ENCODE data around the gene LSP1. TPM values are rescaled to one million over a fixed set of nuclear protein-coding genes. Genes with fewer than 3 reads are reported as not detected.

LSP1 gene
- total and polyA plus RNA-seq, 4 donors: 5.0 to 7.7 (median 5.7) TPM

GRCh38 chr11:1839204-1839923 is 13.5 kb upstream of the LSP1 start:
- peaks cover 0 to 6% (median 3%) of the 10 kb centered on the region in 4 donors for H3K4me1 ChIP-seq (ENCODE audit: control insufficient read depth in 4 of 4, insufficient read depth in 4 of 4, low read length in 3 of 4)
- H3K36me3 ChIP-seq (ENCODE audit: control insufficient read depth in 4 of 4, insufficient read depth in 3 of 4, low read depth in 1 of 4, low read length in 3 of 4): no peaks in the 10 kb centered on the region
- H3K9me3 ChIP-seq (ENCODE audit: control insufficient read depth in 4 of 4, low read length in 3 of 4): no peaks in the 10 kb centered on the region
- TF ChIP-seq NR2F2 (IDR thresholded peaks at IDR 0.05) (no peak), MAX (IDR thresholded peaks at IDR 0.05) (no peak)
- H3K9ac ChIP-seq (ENCODE audit: low read depth in 1 of 2, low read length in 2 of 2): no peak overlapping the region
- H3K27ac ChIP-seq (ENCODE audit: low read depth in 1 of 2, low read length in 2 of 2): peak overlapping the region in 1 of 2 donors; percentile 28
- 77% methylated on average over 12 of the region's 12 CpGs for WGBS
- no peak for DNase-seq (ENCODE audit: low spot score)
- no peaks in the 10 kb centered on the region for H3K27me3 ChIP-seq (ENCODE audit: control insufficient read depth in 4 of 4, insufficient read depth in 4 of 4, low read length in 3 of 4)
- H3K4me3 ChIP-seq (ENCODE audit: low read depth in 1 of 3, low read length in 3 of 3): no peak overlapping the region

- H3K9ac ChIP-seq (ENCODE audit: low read depth in 1 of 2, low read length in 2 of 2): no peak overlapping the region
- 83% methylated on average over 26 of the region's 26 CpGs for WGBS
- H3K27me3 ChIP-seq (ENCODE audit: control insufficient read depth in 4 of 4, insufficient read depth in 4 of 4, low read length in 3 of 4): no peaks in the 10 kb centered on the region
- H3K4me1 ChIP-seq (ENCODE audit: control insufficient read depth in 4 of 4, insufficient read depth in 4 of 4, low read length in 3 of 4): peaks cover 0 to 6% (median 3%) of the 10 kb centered on the region in 4 donors
- no peak for TF ChIP-seq MAX (IDR thresholded peaks at IDR 0.05)
- TF ChIP-seq GABPA (IDR thresholded peaks at IDR 0.05 in 1 of 2, conservative IDR thresholded peaks at IDR 0.05 in 1 of 2): no peak
- TF ChIP-seq HNF4A (conservative IDR thresholded peaks at IDR 0.05): no peak
- no peak for TF ChIP-seq TAF1 (conservative IDR thresholded peaks at IDR 0.05)
- TF ChIP-seq RAD21 (IDR thresholded peaks at IDR 0.05): no peak
- no peak for TF ChIP-seq ATF3 (IDR thresholded peaks at IDR 0.05)
- no peak for TF ChIP-seq REST (IDR thresholded peaks at IDR 0.05)
- TF ChIP-seq ZBTB33 (IDR thresholded peaks at IDR 0.05): no peak
- no peak for TF ChIP-seq RXRA (IDR thresholded peaks at IDR 0.05)
- no peak for TF ChIP-seq CTCF (IDR thresholded peaks at IDR 0.05; ENCODE audit: low read depth, low read length, missing input control)
- no peak for TF ChIP-seq FOXA1 (IDR thresholded peaks at IDR 0.05)
- TF ChIP-seq SP1 (IDR thresholded peaks at IDR 0.05): no peak
- no peak for TF ChIP-seq EGR1 (IDR thresholded peaks at IDR 0.05; ENCODE audit: low read depth in 2 of 2)
- no peak for TF ChIP-seq JUND (IDR thresholded peaks at IDR 0.05)
- no peak for TF ChIP-seq NR2F2 (IDR thresholded peaks at IDR 0.05)
- no peak for TF ChIP-seq YY1 (IDR thresholded peaks at IDR 0.05)
- no peak for TF ChIP-seq FOXA2 (IDR thresholded peaks at IDR 0.05)
- no peak for TF ChIP-seq HNF4G (IDR thresholded peaks at IDR 0.05)
- no peak overlapping the region for H3K4me3 ChIP-seq (ENCODE audit: low read depth in 1 of 3, low read length in 3 of 3)
- peak overlapping the region; percentile 27 to 28 for H3K27ac ChIP-seq (ENCODE audit: low read depth in 1 of 2, low read length in 2 of 2)
- H3K9me3 ChIP-seq (ENCODE audit: control insufficient read depth in 4 of 4, low read length in 3 of 4): no peaks in the 10 kb centered on the region
- no peaks in the 10 kb centered on the region for H3K36me3 ChIP-seq (ENCODE audit: control insufficient read depth in 4 of 4, insufficient read depth in 3 of 4, low read depth in 1 of 4, low read length in 3 of 4)
- DNase-seq (ENCODE audit: low spot score): no peak
Measured at GRCh38 chr11:1839924-1840779, 12.7 kb upstream of the LSP1 start.

All from liver (tissue), 9 donors.